ENCODE data around the gene ACADVL. TPM values are rescaled to one million over a fixed set of nuclear protein-coding genes. Genes with fewer than 3 reads are reported as not detected.

ACADVL gene
- total and polyA plus RNA-seq, 4 donors: 158 to 774 (median 545) TPM

- peak; percentile 38 to 58 (median 47) for DNase-seq
- H3K9me3 ChIP-seq (ENCODE audit: control insufficient read depth in 4 of 4, insufficient read depth in 3 of 4, low read length in 3 of 4): no peaks in the 10 kb centered on the region
- ATAC-seq (ENCODE audit: insufficient read depth, low FRiP score): peak; percentile 63
- H3K9ac ChIP-seq (ENCODE audit: insufficient read depth in 1 of 2, low read length in 2 of 2): peak overlapping the region in 1 of 2 donors; percentile 31
- no peak for TF ChIP-seq CTCF (IDR thresholded peaks at IDR 0.05; ENCODE audit: control extremely low read depth, extremely low read depth)
- peaks cover 0 to 11% (median 0%) of the 10 kb centered on the region in 5 donors for H3K4me1 ChIP-seq (ENCODE audit: control insufficient read depth in 5 of 5, insufficient read depth in 5 of 5, low read length in 5 of 5)
- H3K4me3 ChIP-seq: peak overlapping the region; percentile 57
- peaks cover 0 to 23% (median 18%) of the 10 kb centered on the region in 3 donors for H3K27me3 ChIP-seq (ENCODE audit: control insufficient read depth in 3 of 3, insufficient read depth in 3 of 3, low read length in 2 of 3)
- WGBS, 2 donors: 7 to 13% methylated on average over 30 to 54 of the region's 54 CpGs
- peak overlapping the region in 1 of 2 donors; percentile 90 for H3K27ac ChIP-seq (ENCODE audit: low read depth in 1 of 2, low read length in 1 of 2)
- peaks cover 0 to 18% (median 7%) of the 10 kb centered on the region in 4 donors for H3K36me3 ChIP-seq (ENCODE audit: control insufficient read depth in 4 of 4, insufficient read depth in 4 of 4, low read length in 4 of 4)
These were observed 41.1 kb downstream of the ACADVL start for GRCh38 chr17:7260651-7261378.

- peak overlapping the region; percentile 53 to 68 for H3K9ac ChIP-seq (ENCODE audit: insufficient read depth in 1 of 2, low read length in 2 of 2)
- H3K4me1 ChIP-seq (ENCODE audit: control insufficient read depth in 5 of 5, insufficient read depth in 5 of 5, low read length in 5 of 5): peaks cover 0 to 11% (median 0%) of the 10 kb centered on the region in 5 donors
- WGBS, 2 donors: 10 to 11% methylated on average over 50 to 71 of the region's 71 CpGs
- peak; percentile 3 for ATAC-seq (ENCODE audit: insufficient read depth, low FRiP score)
- peak overlapping the region in 1 of 2 donors; percentile 90 for H3K27ac ChIP-seq (ENCODE audit: low read depth in 1 of 2, low read length in 1 of 2)
- H3K36me3 ChIP-seq (ENCODE audit: control insufficient read depth in 4 of 4, insufficient read depth in 4 of 4, low read length in 4 of 4): peaks cover 0 to 15% (median 4%) of the 10 kb centered on the region in 4 donors
- H3K4me3 ChIP-seq: peak overlapping the region; percentile 57
- no peaks in the 10 kb centered on the region for H3K9me3 ChIP-seq (ENCODE audit: control insufficient read depth in 4 of 4, insufficient read depth in 3 of 4, low read length in 3 of 4)
- no peak for DNase-seq
- H3K27me3 ChIP-seq (ENCODE audit: control insufficient read depth in 3 of 3, insufficient read depth in 3 of 3, low read length in 2 of 3): peaks cover 0 to 23% (median 18%) of the 10 kb centered on the region in 3 donors
- TF ChIP-seq CTCF (IDR thresholded peaks at IDR 0.05; ENCODE audit: control extremely low read depth, extremely low read depth): no peak
These were observed 41.8 kb downstream of the ACADVL start for GRCh38 chr17:7261379-7262191.

GRCh38 chr17:7262192-7262934 is 42.6 kb downstream of the ACADVL start, which contains the start of gene CLDN7:
TSS of gene CLDN7 (minus strand) at chr17:7262478. CDS start at chr17:7262043, 435 bp downstream.
- no peak for TF ChIP-seq CTCF (IDR thresholded peaks at IDR 0.05; ENCODE audit: control extremely low read depth, extremely low read depth)
- Histone ChIP-seq H3K4me3 (peak within 1 kb of the TSS; percentile 57), H3K4me1 (ENCODE audit: control insufficient read depth in 5 of 5, insufficient read depth in 5 of 5, low read length in 5 of 5) (peaks cover 0 to 11% (median 0%) of the 10 kb centered on the region in 5 donors), H3K9me3 (ENCODE audit: control insufficient read depth in 4 of 4, insufficient read depth in 3 of 4, low read length in 3 of 4) (no peaks in the 10 kb centered on the region), H3K27me3 (ENCODE audit: control insufficient read depth in 3 of 3, insufficient read depth in 3 of 3, low read length in 2 of 3) (peaks cover 0 to 23% (median 18%) of the 10 kb centered on the region in 3 donors), H3K27ac (ENCODE audit: low read depth in 1 of 2, low read length in 1 of 2) (peak within 1 kb of the TSS in 1 of 2 donors; percentile 90), H3K9ac (ENCODE audit: insufficient read depth in 1 of 2, low read length in 2 of 2) (peak within 1 kb of the TSS; percentile 53 to 68), H3K36me3 (ENCODE audit: control insufficient read depth in 4 of 4, insufficient read depth in 4 of 4, low read length in 4 of 4) (peaks cover 0 to 10% (median 3%) of the 10 kb centered on the region in 4 donors)
- DNase-seq: peak; percentile 57 to 86 (median 84)
- peak; percentile 56 for ATAC-seq (ENCODE audit: insufficient read depth, low FRiP score)
- 9% methylated on average over 52 to 64 of the region's 64 CpGs for WGBS, 2 donors
